ENCODE results near the gene CLECL1.

GRCh38 chr12:9757433-9758025, 24.6 kb upstream of the CLECL1 start:
- TF ChIP-seq YY1 (IDR thresholded peaks at IDR 0.05; ENCODE audit: insufficient read depth, insufficient read length) (no peak), ZNF274 (IDR thresholded peaks at IDR 0.05; ENCODE audit: low read depth, low read length) (no peak), SUZ12 (IDR thresholded peaks at IDR 0.05; ENCODE audit: extremely low read depth, insufficient read depth, insufficient read length) (no peak)

Measured in NT2/D1 (cell line).